GM18505 (cell line): ENCODE data around the gene CLCF1.

Source experiments
- ATAC-seq: cut with Tn5 transposase; IDR thresholded peaks from one replicate; pipeline ENCODE4 v1.9.1; 2021; ENCODE audit not compliant: unreplicated experiment
- POLR2A ChIP-seq: IDR thresholded peaks from 4 replicates; pipeline ENCODE4 v1.6.1; 2011; ENCODE audit warnings: borderline replicate concordance; ENCODE audit not compliant: insufficient read depth, insufficient read length; ENCODE audit errors: extremely low read depth

CLCF1 gene

DNA sequence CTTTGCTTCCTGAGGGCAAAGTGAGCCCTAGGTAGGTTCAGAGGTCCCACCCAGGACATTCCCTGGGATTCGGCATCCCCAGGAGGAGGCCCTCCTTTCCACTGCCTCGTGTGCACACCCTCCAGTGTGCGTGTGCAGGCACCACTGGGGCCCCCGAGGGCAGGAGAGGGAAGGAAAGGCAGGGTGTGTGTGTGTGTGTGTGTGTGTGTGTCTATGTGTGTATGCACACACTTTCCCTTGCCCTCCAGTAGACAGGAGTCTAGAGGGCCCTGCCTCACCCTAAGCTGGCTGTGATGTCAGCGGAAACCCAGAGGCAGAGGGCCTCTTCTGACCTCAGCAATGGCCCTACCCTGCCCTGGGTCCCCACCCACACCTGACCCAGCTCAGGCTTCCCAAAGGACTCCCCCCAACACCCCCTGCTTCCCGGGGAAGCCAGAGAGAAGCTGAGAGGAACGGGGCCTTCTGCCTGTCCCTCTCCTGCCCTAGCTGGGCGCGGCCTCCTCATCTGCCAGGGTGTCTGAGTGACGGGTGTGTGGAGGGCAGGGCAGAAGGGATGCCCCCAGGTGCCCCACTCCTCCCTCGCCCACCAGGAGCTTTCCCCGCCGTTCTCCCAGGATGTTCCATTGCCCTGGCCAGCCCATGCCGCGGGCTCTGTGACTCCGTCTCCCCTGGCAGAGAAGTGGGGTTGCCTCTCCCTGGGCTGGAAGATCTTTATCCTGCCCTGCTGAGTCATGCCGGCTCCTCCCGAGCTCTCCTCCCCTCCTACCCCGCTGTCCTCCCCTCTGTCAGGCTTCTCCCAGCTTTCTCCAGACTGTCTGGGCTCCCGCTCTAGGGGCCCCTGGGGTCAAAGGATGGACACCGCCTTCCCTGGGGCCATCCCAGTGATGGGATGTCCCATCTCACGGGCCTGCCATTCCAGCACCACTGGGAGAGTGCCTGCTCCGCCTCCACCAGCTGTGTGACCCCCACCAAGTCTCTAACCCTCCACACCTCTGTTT lies 6.0 kb upstream of the CLCF1 start:
- ATAC-seq: no peak

DNA sequence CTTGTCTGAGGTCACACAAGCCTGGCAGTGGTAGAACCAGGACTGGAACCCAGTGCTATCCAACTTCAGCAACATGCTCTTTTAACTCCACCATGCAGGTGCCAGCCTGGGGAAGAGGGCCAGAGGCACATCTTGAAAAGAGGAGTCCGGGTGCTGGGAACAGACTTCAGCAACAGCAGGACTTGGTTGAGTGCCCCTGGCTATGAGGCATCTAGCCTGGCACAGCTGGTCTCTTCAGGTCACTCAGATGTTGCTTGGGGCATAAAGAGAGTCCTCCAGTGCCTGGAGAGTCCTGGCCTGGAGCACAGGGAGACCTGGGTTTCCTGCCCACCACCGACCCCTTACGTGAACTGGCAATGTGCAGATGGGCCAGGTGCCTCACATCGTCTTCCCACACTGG lies 5.1 kb upstream of the CLCF1 start:
- ATAC-seq: no peak
- TF ChIP-seq POLR2A: no peak

More for the DNA sequence above, 6.0 kb upstream of the CLCF1 start:
- no peak for TF ChIP-seq POLR2A

DNA sequence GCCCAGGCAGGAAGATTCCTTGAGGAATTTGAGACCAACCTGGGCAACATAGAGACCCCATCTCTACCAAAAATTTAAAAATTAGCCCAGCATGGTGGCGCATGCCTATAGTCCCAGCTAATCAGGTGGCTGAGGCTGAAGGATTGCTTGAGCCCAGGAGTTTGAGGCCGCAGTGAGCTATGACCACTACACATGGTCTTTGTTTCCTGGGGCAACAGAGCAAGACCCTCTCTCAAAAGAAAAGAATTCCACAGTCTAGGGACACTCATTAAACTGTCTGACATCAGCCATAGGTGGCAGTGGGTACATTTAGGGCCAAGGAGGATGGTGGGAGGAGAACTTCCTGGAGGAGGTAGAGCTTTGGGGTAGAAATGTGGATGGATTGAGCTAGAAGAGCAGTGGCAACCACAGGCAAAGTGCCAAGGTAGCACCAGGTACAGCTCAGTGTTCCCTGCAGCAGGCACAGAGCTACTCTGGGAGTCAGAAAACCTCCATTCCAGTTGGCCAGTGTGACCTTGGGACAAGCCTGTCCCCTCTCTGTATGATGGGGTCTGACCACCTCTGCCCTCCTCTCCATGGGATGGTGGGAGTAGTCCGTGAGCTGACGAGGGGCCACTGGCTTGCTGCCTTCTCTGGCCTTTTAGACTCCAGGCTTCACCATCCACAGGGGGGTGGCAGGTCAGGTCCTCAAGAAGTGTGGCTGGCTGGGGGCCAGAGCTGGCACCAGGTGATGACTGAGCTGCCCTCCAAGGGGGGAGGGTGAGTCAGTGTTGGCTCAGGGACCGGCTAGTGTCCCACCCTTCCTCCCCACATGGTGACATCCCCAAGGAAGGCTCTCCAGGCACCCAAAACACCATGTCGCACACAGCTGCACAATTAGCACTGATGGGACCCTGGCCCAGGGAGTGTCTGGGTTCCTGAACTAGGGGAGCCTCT lies 3.7 kb upstream of the CLCF1 start:
- TF ChIP-seq POLR2A: no peak
- no peak for ATAC-seq

DNA sequence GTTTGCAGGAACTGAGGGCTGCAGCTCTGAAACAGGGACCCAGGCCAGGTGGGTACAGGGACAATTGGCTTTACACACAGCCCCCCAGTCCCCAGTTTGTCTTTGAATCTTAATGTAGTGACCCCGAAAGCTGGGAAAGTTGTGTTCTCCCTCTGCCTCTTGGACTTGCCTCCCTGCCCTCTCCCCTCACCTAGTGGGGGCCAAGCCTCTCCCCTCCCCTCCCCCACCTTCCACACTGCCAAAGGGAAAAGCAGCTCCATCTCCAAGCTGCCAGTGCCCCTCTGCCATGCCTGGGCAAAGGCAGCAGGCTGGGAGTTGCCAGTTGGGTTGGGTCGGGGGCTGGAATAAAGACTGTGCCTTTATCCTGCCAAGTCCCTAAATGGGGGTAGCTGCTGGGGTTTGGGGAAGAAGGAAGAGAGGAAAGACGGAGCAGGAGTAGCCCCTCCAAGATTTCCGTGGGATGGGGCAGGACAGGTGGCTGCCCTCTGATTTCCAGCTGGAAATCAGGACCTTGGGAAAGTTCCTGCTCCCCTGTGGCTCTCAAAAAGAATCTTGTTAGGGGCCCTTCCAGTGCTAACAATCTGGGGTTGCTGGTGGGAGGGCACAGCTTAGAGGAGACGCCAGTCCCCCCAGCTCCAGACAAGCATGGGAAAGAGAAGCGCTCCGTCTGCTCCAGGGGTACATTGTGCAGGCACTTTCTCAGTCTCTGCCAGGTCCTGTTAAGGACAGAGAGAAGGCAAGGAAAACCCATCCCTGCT lies 2.8 kb upstream of the CLCF1 start:
- ATAC-seq: no peak
- no peak for TF ChIP-seq POLR2A

DNA sequence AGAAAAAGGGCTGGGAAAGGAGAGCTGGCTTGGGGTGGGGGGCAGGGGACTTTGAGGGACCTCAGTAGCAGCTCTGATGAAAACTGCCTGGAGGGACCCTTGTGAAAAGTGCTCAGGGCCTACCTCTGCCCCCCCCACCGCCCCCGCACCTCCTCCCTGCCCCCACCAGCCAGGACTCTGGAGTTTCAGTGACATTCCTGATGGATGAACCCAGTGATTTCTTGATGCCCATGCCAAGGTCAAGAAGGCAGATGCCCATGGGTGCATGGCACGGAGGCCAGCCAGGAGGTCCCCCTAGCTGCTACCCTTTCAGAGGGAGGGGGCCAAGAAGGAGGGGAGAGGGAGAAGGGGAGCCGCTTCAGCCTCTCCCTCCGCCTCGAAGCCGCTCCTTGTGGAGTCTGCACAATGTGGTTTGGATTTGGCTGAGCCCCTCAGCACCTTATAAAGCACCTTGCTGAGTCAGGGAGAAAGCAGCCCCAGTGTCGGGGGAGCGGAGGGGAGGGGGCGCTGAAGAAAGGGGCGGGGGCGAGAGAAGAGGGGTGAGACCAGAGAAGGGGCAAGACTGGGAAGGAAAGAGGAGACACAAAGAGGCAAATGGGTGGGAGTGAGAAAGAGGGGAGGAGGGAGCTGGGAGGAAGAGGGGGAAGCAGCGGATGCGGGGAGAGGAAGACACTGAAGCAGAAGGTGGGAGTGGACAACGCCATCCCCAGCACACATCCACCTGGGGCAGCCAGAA lies 2.1 kb upstream of the CLCF1 start:
- ATAC-seq: no peak
- no peak for TF ChIP-seq POLR2A

DNA sequence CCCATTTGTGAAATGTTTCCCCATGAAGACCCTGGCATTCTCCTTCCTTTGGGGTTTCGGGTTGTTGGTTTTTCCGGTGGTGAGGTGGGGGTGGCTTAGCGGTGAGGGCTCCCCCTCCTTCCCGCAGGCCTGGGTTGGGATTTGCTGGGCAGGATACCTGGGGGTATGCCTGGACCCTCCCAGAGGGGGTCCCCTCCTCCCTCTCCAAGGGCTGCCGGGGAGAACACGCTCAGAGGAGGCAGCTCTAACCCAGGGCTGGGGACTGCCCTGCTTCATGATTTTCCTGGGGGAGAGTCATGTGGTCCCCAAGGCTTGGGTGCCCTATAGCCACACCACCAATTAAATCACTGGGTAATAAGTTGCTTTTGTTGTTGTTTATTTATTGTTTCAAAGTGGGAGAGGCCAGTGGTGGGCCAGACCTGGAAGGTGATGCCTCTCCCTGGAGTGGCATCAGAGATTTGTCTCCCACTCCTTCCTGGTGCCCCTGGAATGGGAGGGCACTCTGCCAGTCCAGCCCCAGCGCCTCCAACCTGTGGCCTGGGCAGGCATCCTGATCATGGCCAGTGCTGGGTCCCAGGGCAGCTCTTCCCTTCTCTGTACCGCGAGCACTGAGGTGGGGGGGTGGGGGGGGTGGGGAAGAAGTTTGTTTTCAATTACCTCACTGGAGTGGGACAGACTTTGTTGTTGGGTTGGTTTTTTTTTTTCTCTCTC lies 1.3 kb upstream of the CLCF1 start:
- no peak for TF ChIP-seq POLR2A
- no peak for ATAC-seq

DNA sequence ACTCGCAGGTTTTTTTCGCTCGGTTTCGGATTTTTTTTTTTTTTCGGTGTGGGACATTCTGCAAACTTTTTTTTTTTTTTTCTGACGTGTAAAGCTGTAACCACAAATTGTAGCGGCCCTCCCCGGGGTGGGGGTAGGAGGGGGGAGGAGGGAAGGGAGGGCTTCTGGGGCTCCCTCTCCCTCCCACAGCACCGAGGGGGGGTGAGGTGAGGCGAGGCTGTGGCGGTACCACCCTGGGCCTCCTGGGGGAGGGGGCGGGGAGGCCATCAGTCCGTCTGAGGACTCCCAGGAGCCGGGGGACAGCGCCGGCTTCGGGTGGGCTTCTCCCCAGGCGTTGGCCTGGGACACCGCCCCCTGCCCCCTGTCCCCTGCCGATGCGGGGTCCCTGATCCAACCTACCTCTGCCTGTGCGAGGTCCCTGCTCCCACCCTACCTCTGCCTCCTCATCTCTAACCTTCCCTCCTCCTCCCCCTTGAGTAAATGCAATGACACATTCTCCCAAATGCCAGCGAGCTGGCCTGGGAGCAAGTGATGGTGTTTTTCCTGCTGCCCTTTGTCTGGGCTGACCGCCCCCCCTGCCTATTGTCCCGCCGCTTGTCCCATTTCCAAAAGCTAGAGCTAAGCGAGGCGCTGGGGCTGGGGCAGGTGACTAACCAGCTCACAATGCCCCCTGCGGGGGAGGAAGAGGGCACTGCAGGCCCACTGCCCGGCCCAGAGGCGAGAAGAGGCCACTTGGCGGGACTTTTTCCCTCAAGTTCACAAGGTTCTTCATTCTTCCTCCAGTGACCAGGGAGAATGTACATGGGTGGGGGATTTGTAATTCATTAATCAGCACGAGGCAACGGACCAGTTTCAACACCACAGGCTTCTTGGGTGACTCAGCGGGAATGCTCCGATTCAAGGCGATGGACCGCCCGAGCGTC lies 511 bp upstream of the CLCF1 start:
- no peak for ATAC-seq
- TF ChIP-seq POLR2A: no peak

DNA sequence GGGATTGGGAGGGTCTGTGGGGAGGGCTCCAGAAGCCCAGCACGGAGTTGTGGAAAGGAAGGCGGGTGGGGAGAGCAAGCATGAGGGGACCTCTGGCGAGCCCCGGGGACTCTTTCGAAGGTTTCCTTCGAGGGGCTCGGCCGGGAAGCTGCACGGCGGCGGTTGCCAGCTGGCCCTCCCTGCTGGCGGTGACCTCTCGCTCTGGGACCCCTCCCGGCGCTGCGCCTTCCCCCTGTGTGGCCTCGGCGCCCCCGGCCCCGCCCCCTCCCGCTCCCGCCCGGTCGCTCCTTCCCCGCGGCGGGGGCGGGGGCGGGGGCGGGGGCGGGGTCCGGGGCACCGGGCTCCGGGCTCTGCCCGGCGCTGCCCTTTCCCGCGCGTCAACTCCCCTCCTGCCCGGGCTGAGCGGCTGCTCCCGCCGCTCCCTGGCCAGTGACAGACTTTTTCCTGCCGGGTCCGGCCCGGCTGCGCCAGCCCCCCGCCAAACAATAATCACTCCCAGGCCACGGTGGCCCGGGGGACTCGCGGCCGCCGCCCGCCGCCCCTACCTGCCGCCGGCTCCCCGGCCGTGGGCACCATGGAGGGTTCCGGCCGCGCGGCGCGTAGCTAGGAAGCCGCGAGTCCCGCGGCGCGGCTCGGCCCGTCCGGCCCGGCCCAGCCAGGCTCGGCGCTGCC lies 941 bp downstream of the CLCF1 start:
- ATAC-seq: no peak
- no peak for TF ChIP-seq POLR2A

DNA sequence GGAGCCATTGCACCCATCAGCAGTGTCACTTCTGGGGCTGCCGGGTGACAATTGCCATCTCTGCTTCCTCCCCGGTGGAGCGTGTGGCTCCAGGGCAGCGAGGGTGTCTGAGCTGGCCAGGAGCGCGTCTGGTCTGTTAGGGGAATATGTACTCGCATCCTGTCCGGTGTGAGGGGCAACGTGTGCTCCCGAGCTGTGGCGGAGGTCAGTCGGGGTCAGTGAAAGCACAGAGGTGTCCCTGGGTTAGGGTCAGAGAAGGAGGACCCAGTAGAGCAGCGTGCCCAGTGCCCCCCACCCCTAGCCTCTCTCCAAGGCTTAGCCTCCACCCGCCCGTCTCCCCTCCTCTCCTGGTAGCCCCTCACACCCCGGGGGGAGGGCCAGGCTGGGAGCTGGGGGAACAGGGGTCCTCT lies 1.5 kb downstream of the CLCF1 start:
- no peak for ATAC-seq

DNA sequence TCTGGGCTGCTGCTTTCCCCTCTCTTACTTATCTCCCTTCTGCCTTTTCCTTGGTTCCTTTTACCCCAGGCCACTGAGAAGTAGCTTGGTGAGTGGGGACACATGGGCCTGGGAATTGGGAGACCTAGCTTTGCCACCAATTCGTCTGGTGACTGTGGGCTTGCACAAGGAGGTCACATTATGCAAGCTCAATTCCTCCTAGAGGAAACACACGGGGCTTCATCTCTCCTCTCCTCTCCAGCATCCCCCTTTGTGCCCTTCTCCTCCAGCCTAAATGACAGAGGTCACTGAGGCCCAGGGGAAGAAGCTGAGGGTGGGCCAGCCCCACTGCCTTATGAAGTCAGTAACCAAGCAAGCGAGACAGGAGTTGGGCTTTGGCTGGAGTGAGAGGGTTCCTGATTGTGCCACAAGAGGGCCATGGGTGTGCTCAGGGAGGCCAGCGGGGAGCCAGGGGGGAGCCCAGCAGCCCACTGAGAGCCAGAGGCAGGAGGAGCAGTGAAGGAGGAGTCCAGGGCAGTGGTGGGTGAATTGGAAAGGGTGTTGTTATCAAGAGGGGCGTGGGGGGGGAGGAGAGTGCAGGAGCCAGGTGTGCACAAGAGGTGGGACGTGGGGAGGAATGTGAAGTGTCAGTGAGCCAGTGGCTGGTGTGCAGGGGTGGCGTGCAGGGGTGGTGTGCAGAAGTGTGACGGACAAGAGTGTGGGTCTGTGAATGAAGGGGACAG lies 2.0 kb downstream of the CLCF1 start:
- no peak for ATAC-seq
- TF ChIP-seq POLR2A: no peak

More for the DNA sequence above, 1.5 kb downstream of the CLCF1 start:
- TF ChIP-seq POLR2A: no peak
